Body of pancreas (tissue), 4 donors: ENCODE measurements around the gene TYW5. TPM values are rescaled to one million over a fixed set of nuclear protein-coding genes. Genes with fewer than 3 reads are reported as not detected.

Experiments
- ATAC-seq: fragments of 150-250 bp; one replicate; pipeline ENCODE4 v1.9.1; 2016
- DNase-seq, 4 donors: peaks; one replicate each; pipeline ENCODE4 v3.0.0-alpha.2; 2019
- H3K27ac ChIP-seq, 4 donors: fragments of 200-600 bp; sonication (generic); 1 replicate in 3 of 4; 2 replicates in 1 of 4; pipeline versions ENCODE4 v1.5.1 to v1.6.1; 2016 to 2019; ENCODE audit warnings: mild to moderate bottlenecking in 1 of 4, mixed read lengths in 1 of 4, moderate library complexity in 1 of 4
- H3K27me3 ChIP-seq, 2 donors: fragments of 200-600 bp; sonication (generic); one replicate each; pipeline ENCODE4 v1.6.0; 2016; ENCODE audit warnings: mild to moderate bottlenecking in 1 of 2
- H3K36me3 ChIP-seq, 2 donors: fragments of 200-600 bp; sonication (generic); replicated peaks in 1 of 2; 2 replicates each; pipeline ENCODE4 v1.5.1; 2016; ENCODE audit warnings: low read depth in 2 of 2; ENCODE audit not compliant: insufficient read depth in 1 of 2
- H3K4me1 ChIP-seq: fragments of 200-600 bp; sonication (generic); one replicate; pipeline ENCODE4 v1.6.0; 2016
- H3K4me3 ChIP-seq, 2 donors: fragments of 200-600 bp; sonication (generic); 1 replicate in 1 of 2; 2 replicates in 1 of 2; pipeline ENCODE4 v1.5.1; 2016 to 2019
- H3K9me3 ChIP-seq, 3 donors: fragments of 200-600 bp; sonication (generic); 1 replicate in 2 of 3; 2 replicates in 1 of 3; pipeline ENCODE4 v1.5.1; 2016
- CTCF ChIP-seq, 7 experiments: fragments of 450-650 bp in 4 of 7; fragments of 200-600 bp in 3 of 7; sonication (generic) in 3 of 7; IDR thresholded peaks; one replicate each; pipeline ENCODE4 v1.5.1; 2016 to 2019; ENCODE audit warnings: antibody characterized with exemption in 7 of 7
- POLR2A ChIP-seq, 3 donors: fragments of 450-650 bp; IDR thresholded peaks; one replicate each; pipeline ENCODE4 v1.6.1; 2016; ENCODE audit warnings: antibody characterized with exemption in 3 of 3, mild to moderate bottlenecking in 2 of 3
- WGBS, 2 donors: methylation state at CpG; one replicate each; pipeline ENCODE4 v1.1.5; 2017; 5-methylcytosine and 5-hydroxymethylcytosine counted together
- intact Hi-C: fragments of 100-400 bp; cut with DNase I; formaldehyde crosslinking; loops from one replicate; pipeline ENCODE4 v1.15.1; 2023
- total RNA-seq, 2 donors: library from RNA; depleted of rRNA; stranded (reverse); fragments of >200 nt; gene quantifications; one replicate each; pipeline ENCODE4 v1.1.0, GENCODE V29; 2016

Gene TYW5
- total RNA-seq: 10 to 100 TPM in 1 of 2 donors, 1 to 10 TPM in 1; 4.3 to 10.1 TPM

- Histone ChIP-seq H3K9me3 (no peaks in the 10 kb centered on the region), H3K36me3 (peaks cover 0 to 6% of the 10 kb centered on the region in 2 donors), H3K4me1 (peaks cover 42% of the 10 kb centered on the region), H3K27ac (peak within 1 kb of the TSS; percentile 64 to 94 (median 88)), H3K27me3 (no peaks in the 10 kb centered on the region), H3K4me3 (peak within 1 kb of the TSS; percentile 89 to 93)
- DNase-seq: peak; percentile 81 to 89 (median 82)
- 0% methylated on average over 31 to 64 of the region's 64 CpGs for WGBS, 2 donors
- TF ChIP-seq POLR2A (IDR thresholded peaks at IDR 0.05) (peak; percentile 61 to 88 (median 85)), CTCF (IDR thresholded peaks at IDR 0.05) (peak in 4 of 7 experiments; percentile 23 to 54 (median 32))
- intact Hi-C loops: no loop called here
- ATAC-seq: peak; percentile 96
Measured at GRCh38 chr2:199955339-199956061, at the start of gene TYW5, which contains the start of gene MAIP1. TSS of gene TYW5 (minus strand) at chr2:199955491. CDS start at chr2:199955470, 21 bp downstream. TSS of gene MAIP1 (plus strand) at chr2:199955582. CDS start at chr2:199955799, 217 bp downstream.

- no peaks in the 10 kb centered on the region for H3K9me3 ChIP-seq
- H3K27me3 ChIP-seq: no peaks in the 10 kb centered on the region
- WGBS, 2 donors: 61 to 73% methylated on average over 1 of the region's 1 CpG
- no peak overlapping the region for H3K27ac ChIP-seq
- DNase-seq (no peak), ATAC-seq (no peak)
- H3K4me1 ChIP-seq: no peaks in the 10 kb centered on the region
- H3K36me3 ChIP-seq: no peaks in the 10 kb centered on the region
- TF ChIP-seq CTCF (IDR thresholded peaks at IDR 0.05) (no peak), POLR2A (IDR thresholded peaks at IDR 0.05) (no peak)
- intact Hi-C loops: no loop called here
- H3K4me3 ChIP-seq: no peak overlapping the region
Measured at GRCh38 chr2:200003444-200003843, 48.2 kb upstream of the TYW5 start.

GRCh38 chr2:200000444-200001163 lies 45.3 kb upstream of the TYW5 start:
- no peak for TF ChIP-seq CTCF (IDR thresholded peaks at IDR 0.05)
- no peak for TF ChIP-seq POLR2A (IDR thresholded peaks at IDR 0.05)
- ATAC-seq (no peak), DNase-seq (no peak)
- 32 to 37% methylated on average over 2 of the region's 2 CpGs for WGBS, 2 donors
- intact Hi-C loops: no loop called here
- Histone ChIP-seq H3K27ac (no peak overlapping the region), H3K9me3 (no peaks in the 10 kb centered on the region), H3K27me3 (no peaks in the 10 kb centered on the region), H3K36me3 (no peaks in the 10 kb centered on the region), H3K4me1 (no peaks in the 10 kb centered on the region), H3K4me3 (no peak overlapping the region)

GRCh38 chr2:199999166-199999565 lies 43.9 kb upstream of the TYW5 start:
- no peak overlapping the region for H3K4me3 ChIP-seq
- TF ChIP-seq POLR2A (IDR thresholded peaks at IDR 0.05) (no peak), CTCF (IDR thresholded peaks at IDR 0.05) (no peak)
- no peaks in the 10 kb centered on the region for H3K4me1 ChIP-seq
- no peaks in the 10 kb centered on the region for H3K27me3 ChIP-seq
- ATAC-seq (no peak), DNase-seq (no peak)
- H3K9me3 ChIP-seq: no peaks in the 10 kb centered on the region
- WGBS, 2 donors: 91 to 96% methylated on average over 4 of the region's 4 CpGs
- H3K27ac ChIP-seq: no peak overlapping the region
- H3K36me3 ChIP-seq: no peaks in the 10 kb centered on the region
- intact Hi-C loops: no loop called here
